K562 (cell line): Measurements from ENCODE around the gene TCF15. TPM values are rescaled to one million over a fixed set of nuclear protein-coding genes. Genes with fewer than 3 reads are reported as not detected.
A peak's percentile ranks its signal among the peaks of the same experiment; 100 is the strongest.

Experiments used
- ATAC-seq: fragments of 200-7000 bp; cut with Tn5 transposase; 3 replicates; pipeline ENCODE4 v1.9.1; 2020; ENCODE audit warnings: moderate library complexity
- BruUV-seq: library from RNA; stranded (reverse); fragments of 400-500 nt; replicated peaks from 2 replicates; lab custom pipeline; 2021; lab: Mats Ljungman, UMichigan
- CTCF ChIA-PET: fragments of 300-600 bp; formaldehyde crosslinking; extraction: SDS; loops from one replicate; lab custom pipeline; 2021; ENCODE audit warnings: low intra/inter-chr PET ratio; lab: Yijun Ruan, JAX
- POLR2A ChIA-PET: fragments of 300-600, 350-650 bp; sonication (Branson Sonifier 250); formaldehyde crosslinking; extraction: SDS; loops from one replicate; lab custom pipeline; 2021; ENCODE audit warnings: antibody characterized with exemption, inconsistent platforms; lab: Yijun Ruan, JAX
- DNase-seq, 4 experiments: peaks; one replicate each; pipeline versions ENCODE4 v3.0.0 to v3.0.0-alpha.2; 2011 to 2018; ENCODE audit warnings: low spot score in 3 of 4, mixed read lengths in 3 of 4; ENCODE audit errors: extremely low read depth in 1 of 4
- FAIRE-seq: peaks from 2 replicates; lab custom pipeline; 2011; peaks lifted over from hg19 to GRCh38; lab: Jason Lieb, UNC
- H2AFZ ChIP-seq: 2 replicates; pipeline ENCODE4 v1.6.0; 2011; ENCODE audit warnings: low read depth, low read length, control low read depth, inconsistent platforms
- H3K27ac ChIP-seq: fragments of 200-600 bp; 3 replicates; pipeline ENCODE4 v1.8.0; 2011; ENCODE audit warnings: low read depth, mild to moderate bottlenecking, control low read depth, inconsistent platforms, low read length, moderate library complexity, mixed read lengths; ENCODE audit errors: extremely low read depth
- H3K27me3 ChIP-seq, 2 experiments: fragments of 300-600 bp in 1 of 2; 2 replicates in 1 of 2; 3 replicates in 1 of 2; pipeline versions ENCODE4 v1.6.0 to v1.8.0; 2011; ENCODE audit warnings: inconsistent platforms in 2 of 2, low read length in 2 of 2, mild to moderate bottlenecking in 1 of 2, mixed read lengths in 1 of 2, moderate library complexity in 1 of 2; ENCODE audit not compliant: control insufficient read depth in 2 of 2, insufficient read depth in 2 of 2
- H3K36me3 ChIP-seq: fragments of 300-600 bp; 3 replicates; pipeline ENCODE4 v1.8.0; 2011; ENCODE audit warnings: mild to moderate bottlenecking, low read length, inconsistent platforms; ENCODE audit not compliant: control insufficient read depth, insufficient read depth
- H3K4me1 ChIP-seq, 2 experiments: fragments of 200-600 bp in 1 of 2; replicated peaks in 1 of 2; 2 replicates in 1 of 2; 3 replicates in 1 of 2; pipeline versions ENCODE4 v1.5.1 to v1.8.0; 2011; ENCODE audit warnings: inconsistent platforms in 2 of 2, low read length in 2 of 2, mild to moderate bottlenecking in 1 of 2, mixed read lengths in 1 of 2, moderate library complexity in 1 of 2; ENCODE audit not compliant: control insufficient read depth in 2 of 2, insufficient read depth in 2 of 2
- H3K4me2 ChIP-seq: 2 replicates; pipeline ENCODE4 v1.6.1; 2011; ENCODE audit warnings: low read length, control low read depth, inconsistent platforms, mixed read lengths; ENCODE audit not compliant: insufficient read depth
- H3K4me3 ChIP-seq: fragments of 200-600 bp; sonication (generic), shearing (Covaris generic); 2 replicates; pipeline ENCODE4 v1.5.1; 2016; ENCODE audit warnings: control low read depth, inconsistent platforms
- H3K79me2 ChIP-seq: fragments of 200-600 bp; 3 replicates; pipeline ENCODE4 v1.8.0; 2011; ENCODE audit warnings: low read length, inconsistent platforms; ENCODE audit not compliant: control insufficient read depth, insufficient read depth
- H3K9ac ChIP-seq, 2 experiments: 2 replicates each; pipeline versions ENCODE4 v1.6.0 to v1.6.1; 2011; ENCODE audit warnings: low read depth in 2 of 2, low read length in 2 of 2, control low read depth in 1 of 2, inconsistent platforms in 1 of 2, mild to moderate bottlenecking in 1 of 2, mixed read lengths in 1 of 2; ENCODE audit not compliant: insufficient read depth in 1 of 2
- H3K9me1 ChIP-seq: one replicate; pipeline ENCODE4 v1.6.0; 2011; ENCODE audit warnings: inconsistent platforms, mild to moderate bottlenecking, low read length, moderate library complexity; ENCODE audit not compliant: control insufficient read depth, insufficient read depth
- H3K9me3 ChIP-seq: replicated peaks from 2 replicates; pipeline ENCODE4 v1.5.1; 2011; ENCODE audit warnings: low read depth, low read length, inconsistent platforms; ENCODE audit not compliant: control insufficient read depth, insufficient read depth
- H4K20me1 ChIP-seq: replicated peaks from 2 replicates; pipeline ENCODE4 v1.6.1; 2011; ENCODE audit warnings: low read length, inconsistent platforms, mixed read lengths; ENCODE audit not compliant: control insufficient read depth, insufficient read depth
- RBM25 ChIP-seq: fragments of 200-400 bp; formaldehyde crosslinking; IDR thresholded peaks from 2 replicates; pipeline ENCODE4 v1.6.1; 2018; ENCODE audit warnings: low read length, low read depth, moderate library complexity; ENCODE audit not compliant: severe bottlenecking
- WGBS: fragments of 100-300 bp; shearing (Covaris generic); methylation state at CpG from one replicate; pipeline ENCODE4 v1.1.6; 2016; ENCODE audit warnings: low coverage, mixed read lengths; ENCODE audit not compliant: insufficient coverage; ENCODE audit errors: missing lambda C conversion rate; 5-methylcytosine and 5-hydroxymethylcytosine counted together
- in situ Hi-C: fragments of 300-500 bp; cut with MboI; formaldehyde crosslinking; loops from 4 replicates; pipeline ENCODE4 v1.15.0; 2018; ENCODE audit warnings: inconsistent platforms, mixed read lengths
- intact Hi-C: fragments of 100-400 bp; cut with micrococcal nuclease; formaldehyde crosslinking; loops from 2 replicates; pipeline ENCODE4 v1.14.2; 2022
- polyA plus RNA-seq, 8 experiments: library from polyadenylated mRNA; depleted of rRNA in 4 of 8; stranded (reverse) in 5 of 8; unstranded in 3 of 8; fragments of >200 nt; fragmentation: Nextera tagmentation in 2 of 8; fragmentation: Illumina TruSeq in 1 of 8; extraction: Ambion mirVana in 2 of 8; extraction: Trizol in 1 of 8; gene quantifications; 2 replicates each; pipeline versions ENCODE4 v1.2.1 to v1.2.3, GENCODE V29; 2011 to 2014; ENCODE audit warnings: inconsistent platforms in 1 of 8, missing spikeins in 1 of 8
- total RNA-seq, 7 experiments: library from RNA; depleted of rRNA in 6 of 7; stranded (reverse); fragments of >200 nt in 6 of 7; fragmentation: Illumina TruSeq in 2 of 7; extraction: Trizol in 2 of 7; gene quantifications; 2 replicates each; pipeline versions ENCODE4 v1.2.1 to v1.2.3, GENCODE V29; 2011 to 2021; ENCODE audit warnings: low replicate concordance in 1 of 7
- TF ChIP-seq, protein P1 (sequence below): fragments of 450-650 bp; IDR thresholded peaks from 2 replicates; pipeline ENCODE4 v1.6.1; 2017; ENCODE audit warnings: antibody characterized with exemption, mild to moderate bottlenecking

The TCF15 gene
- total and polyA plus RNA-seq, 9 of the 15 experiments (the other 6 are each of a cell fraction or from before 2014, with no cell fraction given) = 0.04 to 5.0 (median 1.2) TPM

DNA sequence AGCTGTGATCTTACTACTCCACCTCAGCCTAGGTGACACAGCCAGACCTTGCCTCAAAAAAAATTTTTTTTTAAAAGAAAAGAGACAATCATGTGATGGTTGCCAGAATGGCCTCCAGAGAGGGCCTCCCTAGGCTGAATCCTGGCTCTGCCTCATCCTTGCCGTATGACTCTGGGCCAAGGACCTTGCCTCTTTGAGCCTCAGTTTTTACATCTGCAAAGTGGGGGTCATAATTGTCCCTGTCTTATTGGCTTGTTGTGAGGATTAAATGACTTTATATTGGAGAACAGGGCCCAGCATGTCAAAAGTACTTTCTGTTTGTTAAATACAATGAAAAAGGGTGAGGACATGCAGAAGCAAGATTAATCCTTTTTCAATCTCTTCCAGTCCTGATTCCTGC lies 28.5 kb upstream of the TCF15 start:
- no peak for FAIRE-seq
- no peaks in the 10 kb centered on the region for H3K9me1 ChIP-seq
- WGBS = no CpG with 5 or more reads among the region's 1 CpG
- ChIA-PET POLR2A (interaction anchor here (0.9 kb wide), 1 partner anchor 59 kb away, joined by 3 read pairs; no protein-coding TSS in a partner anchor), CTCF (no interaction called here)
- H2AFZ ChIP-seq = no peak overlapping the region
- peaks cover 0 to 18% of the 10 kb centered on the region in 2 experiments; a peak in 2 of 5 replicates for H3K27me3 ChIP-seq
- peaks cover 9 to 11% of the 10 kb centered on the region in 2 experiments; a peak in 4 of 5 replicates for H3K4me1 ChIP-seq
- no peak overlapping the region for H3K4me2 ChIP-seq
- no peak overlapping the region for H3K4me3 ChIP-seq
- no peak overlapping the region for H3K27ac ChIP-seq
- peaks cover 3% of the 10 kb centered on the region; the same call in 1 of the 2 replicates for H4K20me1 ChIP-seq
- intact Hi-C loops = no loop called here
- H3K9ac ChIP-seq = no peak overlapping the region
- H3K79me2 ChIP-seq = no peaks in the 10 kb centered on the region
- no peak for ATAC-seq
- no peaks in the 10 kb centered on the region for H3K36me3 ChIP-seq
- in situ Hi-C loops = no loop called here
- DNase-seq = no peak
- no TSS peak for BruUV-seq
- TF ChIP-seq, protein P1, sequence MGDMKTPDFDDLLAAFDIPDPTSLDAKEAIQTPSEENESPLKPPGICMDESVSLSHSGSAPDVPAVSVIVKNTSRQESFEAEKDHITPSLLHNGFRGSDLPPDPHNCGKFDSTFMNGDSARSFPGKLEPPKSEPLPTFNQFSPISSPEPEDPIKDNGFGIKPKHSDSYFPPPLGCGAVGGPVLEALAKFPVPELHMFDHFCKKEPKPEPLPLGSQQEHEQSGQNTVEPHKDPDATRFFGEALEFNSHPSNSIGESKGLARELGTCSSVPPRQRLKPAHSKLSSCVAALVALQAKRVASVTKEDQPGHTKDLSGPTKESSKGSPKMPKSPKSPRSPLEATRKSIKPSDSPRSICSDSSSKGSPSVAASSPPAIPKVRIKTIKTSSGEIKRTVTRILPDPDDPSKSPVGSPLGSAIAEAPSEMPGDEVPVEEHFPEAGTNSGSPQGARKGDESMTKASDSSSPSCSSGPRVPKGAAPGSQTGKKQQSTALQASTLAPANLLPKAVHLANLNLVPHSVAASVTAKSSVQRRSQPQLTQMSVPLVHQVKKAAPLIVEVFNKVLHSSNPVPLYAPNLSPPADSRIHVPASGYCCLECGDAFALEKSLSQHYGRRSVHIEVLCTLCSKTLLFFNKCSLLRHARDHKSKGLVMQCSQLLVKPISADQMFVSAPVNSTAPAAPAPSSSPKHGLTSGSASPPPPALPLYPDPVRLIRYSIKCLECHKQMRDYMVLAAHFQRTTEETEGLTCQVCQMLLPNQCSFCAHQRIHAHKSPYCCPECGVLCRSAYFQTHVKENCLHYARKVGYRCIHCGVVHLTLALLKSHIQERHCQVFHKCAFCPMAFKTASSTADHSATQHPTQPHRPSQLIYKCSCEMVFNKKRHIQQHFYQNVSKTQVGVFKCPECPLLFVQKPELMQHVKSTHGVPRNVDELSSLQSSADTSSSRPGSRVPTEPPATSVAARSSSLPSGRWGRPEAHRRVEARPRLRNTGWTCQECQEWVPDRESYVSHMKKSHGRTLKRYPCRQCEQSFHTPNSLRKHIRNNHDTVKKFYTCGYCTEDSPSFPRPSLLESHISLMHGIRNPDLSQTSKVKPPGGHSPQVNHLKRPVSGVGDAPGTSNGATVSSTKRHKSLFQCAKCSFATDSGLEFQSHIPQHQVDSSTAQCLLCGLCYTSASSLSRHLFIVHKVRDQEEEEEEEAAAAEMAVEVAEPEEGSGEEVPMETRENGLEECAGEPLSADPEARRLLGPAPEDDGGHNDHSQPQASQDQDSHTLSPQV = no peak
- TF ChIP-seq RBM25 = peak; percentile 74
- no peaks in the 10 kb centered on the region for H3K9me3 ChIP-seq
